Liver (tissue), 3 donors: ENCODE data around the gene RPL39L.

Source experiments
- CTCF ChIP-seq: fragments of 150-350 bp; IDR thresholded peaks from 2 replicates; pipeline ENCODE4 v1.5.1; 2017; ENCODE audit warnings: improper control_type of control experiment, low read depth, low read length; ENCODE audit not compliant: missing input control
- EGR1 ChIP-seq, 2 donors: IDR thresholded peaks; 2 replicates each; pipeline ENCODE4 v1.6.1; 2016 to 2018; ENCODE audit warnings: antibody characterized with exemption in 2 of 2, low read depth in 2 of 2
- GABPA ChIP-seq, 2 donors: IDR thresholded peaks in 1 of 2; conservative IDR thresholded peaks in 1 of 2; 2 replicates each; pipeline ENCODE4 v1.6.1; 2016; ENCODE audit warnings: antibody characterized with exemption in 2 of 2, mild to moderate bottlenecking in 1 of 2, moderate library complexity in 1 of 2
- NR2F2 ChIP-seq: IDR thresholded peaks from 2 replicates; pipeline ENCODE4 v1.6.1; 2016; ENCODE audit warnings: antibody characterized with exemption
- RAD21 ChIP-seq, 2 donors: IDR thresholded peaks; 2 replicates each; pipeline ENCODE4 v1.6.1; 2016; ENCODE audit warnings: antibody characterized with exemption in 2 of 2, mild to moderate bottlenecking in 2 of 2
- REST ChIP-seq: IDR thresholded peaks from 2 replicates; pipeline ENCODE4 v1.6.1; 2016; ENCODE audit warnings: antibody characterized with exemption, mild to moderate bottlenecking
- RXRA ChIP-seq, 2 donors: IDR thresholded peaks; 2 replicates each; pipeline ENCODE4 v1.6.1; 2017 to 2018; ENCODE audit warnings: antibody characterized with exemption in 2 of 2, mild to moderate bottlenecking in 1 of 2
- TAF1 ChIP-seq: conservative IDR thresholded peaks from 2 replicates; pipeline ENCODE4 v1.6.1; 2016; ENCODE audit warnings: antibody characterized with exemption, mild to moderate bottlenecking
- TF ChIP-seq, protein P1 (sequence below): IDR thresholded peaks from 2 replicates; pipeline ENCODE4 v1.6.1; 2016; ENCODE audit warnings: antibody characterized with exemption
- TF ChIP-seq, protein P2 (sequence below): IDR thresholded peaks from 2 replicates; pipeline ENCODE4 v1.6.1; 2016; ENCODE audit warnings: antibody characterized with exemption
- donor health status: healthy.
- donor health status: healthy.

- TF ChIP-seq CTCF: no peak
- TF ChIP-seq REST: no peak
- TF ChIP-seq, protein P1, sequence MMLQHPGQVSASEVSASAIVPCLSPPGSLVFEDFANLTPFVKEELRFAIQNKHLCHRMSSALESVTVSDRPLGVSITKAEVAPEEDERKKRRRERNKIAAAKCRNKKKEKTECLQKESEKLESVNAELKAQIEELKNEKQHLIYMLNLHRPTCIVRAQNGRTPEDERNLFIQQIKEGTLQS: no peak
- no peak for TF ChIP-seq GABPA (IDR thresholded peaks at IDR 0.05 in 1 of 2, conservative IDR thresholded peaks at IDR 0.05 in 1 of 2)
- no peak for TF ChIP-seq RAD21 (IDR thresholded peaks at IDR 0.05)
- no peak for TF ChIP-seq EGR1 (IDR thresholded peaks at IDR 0.05; ENCODE audit: low read depth in 2 of 2)
- no peak for TF ChIP-seq TAF1
- TF ChIP-seq NR2F2: no peak
- TF ChIP-seq, protein P2, sequence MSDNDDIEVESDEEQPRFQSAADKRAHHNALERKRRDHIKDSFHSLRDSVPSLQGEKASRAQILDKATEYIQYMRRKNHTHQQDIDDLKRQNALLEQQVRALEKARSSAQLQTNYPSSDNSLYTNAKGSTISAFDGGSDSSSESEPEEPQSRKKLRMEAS: no peak
- no peak for TF ChIP-seq RXRA (IDR thresholded peaks at IDR 0.05)
Observed at GRCh38 chr3:187162265-187162953, 23.1 kb upstream of the RPL39L start.
